Measurements from ENCODE around the gene MTMR11. TPM values are rescaled to one million over a fixed set of nuclear protein-coding genes. Genes with fewer than 3 reads are reported as not detected.

Gene MTMR11
- 13.1 TPM for polyA plus RNA-seq (2013, experiment 1 of 2)
- polyA plus RNA-seq (2013, experiment 2 of 2), result 12.6 TPM

- Histone ChIP-seq H3K27ac (ENCODE audit: low read depth, low read length, severe bottlenecking) (no peak within 1 kb of the TSS), H3K36me3 (ENCODE audit: control insufficient read depth, insufficient read depth, low read length) (no peaks in the 10 kb centered on the region), H3K4me3 (ENCODE audit: extremely low read depth, insufficient read depth, low read length, poor library complexity, severe bottlenecking) (peak within 1 kb of the TSS; percentile 43), H3K4me1 (ENCODE audit: control insufficient read depth, insufficient read depth, low read length, poor library complexity, severe bottlenecking) (peaks cover 43% of the 10 kb centered on the region), H3K9me3 (ENCODE audit: control insufficient read depth, low read length) (no peaks in the 10 kb centered on the region)
- WGBS, 2 experiments (ENCODE audit: insufficient coverage in 2 of 2), result 29 to 40% methylated on average over 5 to 6 of the region's 18 CpGs
Measured at GRCh38 chr1:149936170-149936991, at the start of gene MTMR11. Gene MTMR11 (minus strand): TSS chr1:149936879. CDS start chr1:149936647, 232 bp downstream.

- peaks cover 37% of the 10 kb centered on the region for H3K36me3 ChIP-seq (ENCODE audit: control insufficient read depth, insufficient read depth, low read length)
- H3K4me1 ChIP-seq (ENCODE audit: control insufficient read depth, insufficient read depth, low read length, poor library complexity, severe bottlenecking), result no peaks in the 10 kb centered on the region
- no peaks in the 10 kb centered on the region for H3K9me3 ChIP-seq (ENCODE audit: control insufficient read depth, low read length)
- H3K27ac ChIP-seq (ENCODE audit: low read depth, low read length, severe bottlenecking), result no peak overlapping the region
- no peak overlapping the region for H3K4me3 ChIP-seq (ENCODE audit: extremely low read depth, insufficient read depth, low read length, poor library complexity, severe bottlenecking)
- WGBS, 2 experiments (ENCODE audit: insufficient coverage in 2 of 2), result 100% methylated on average over 3 of the region's 3 CpGs
Measured at GRCh38 chr1:149979972-149980540, 43.4 kb upstream of the MTMR11 start.

GRCh38 chr1:149979245-149979971, 42.7 kb upstream of the MTMR11 start:
- Histone ChIP-seq H3K4me3 (ENCODE audit: extremely low read depth, insufficient read depth, low read length, poor library complexity, severe bottlenecking) (no peak overlapping the region), H3K9me3 (ENCODE audit: control insufficient read depth, low read length) (no peaks in the 10 kb centered on the region), H3K4me1 (ENCODE audit: control insufficient read depth, insufficient read depth, low read length, poor library complexity, severe bottlenecking) (no peaks in the 10 kb centered on the region), H3K27ac (ENCODE audit: low read depth, low read length, severe bottlenecking) (no peak overlapping the region), H3K36me3 (ENCODE audit: control insufficient read depth, insufficient read depth, low read length) (peaks cover 39% of the 10 kb centered on the region)
- WGBS, 2 experiments (ENCODE audit: insufficient coverage in 2 of 2), result 100% methylated on average over 1 of the region's 2 CpGs

- WGBS, 2 experiments (ENCODE audit: insufficient coverage in 2 of 2), result 100% methylated on average over 1 of the region's 1 CpG
- H3K27ac ChIP-seq (ENCODE audit: low read depth, low read length, severe bottlenecking), result no peak overlapping the region
- no peak overlapping the region for H3K4me3 ChIP-seq (ENCODE audit: extremely low read depth, insufficient read depth, low read length, poor library complexity, severe bottlenecking)
- no peaks in the 10 kb centered on the region for H3K4me1 ChIP-seq (ENCODE audit: control insufficient read depth, insufficient read depth, low read length, poor library complexity, severe bottlenecking)
- peaks cover 43% of the 10 kb centered on the region for H3K36me3 ChIP-seq (ENCODE audit: control insufficient read depth, insufficient read depth, low read length)
- H3K9me3 ChIP-seq (ENCODE audit: control insufficient read depth, low read length), result no peaks in the 10 kb centered on the region
Measured at GRCh38 chr1:149978547-149979023, 41.9 kb upstream of the MTMR11 start.

GRCh38 chr1:149977345-149977744, 40.7 kb upstream of the MTMR11 start:
- H3K9me3 ChIP-seq (ENCODE audit: control insufficient read depth, low read length), result no peaks in the 10 kb centered on the region
- H3K4me1 ChIP-seq (ENCODE audit: control insufficient read depth, insufficient read depth, low read length, poor library complexity, severe bottlenecking), result no peaks in the 10 kb centered on the region
- peaks cover 54% of the 10 kb centered on the region for H3K36me3 ChIP-seq (ENCODE audit: control insufficient read depth, insufficient read depth, low read length)
- no peak overlapping the region for H3K27ac ChIP-seq (ENCODE audit: low read depth, low read length, severe bottlenecking)
- WGBS, 2 experiments (ENCODE audit: insufficient coverage in 2 of 2), result 90 to 100% methylated on average over 2 to 3 of the region's 3 CpGs
- no peak overlapping the region for H3K4me3 ChIP-seq (ENCODE audit: extremely low read depth, insufficient read depth, low read length, poor library complexity, severe bottlenecking)

- Histone ChIP-seq H3K4me3 (ENCODE audit: extremely low read depth, insufficient read depth, low read length, poor library complexity, severe bottlenecking) (no peak overlapping the region), H3K36me3 (ENCODE audit: control insufficient read depth, insufficient read depth, low read length) (peaks cover 79% of the 10 kb centered on the region), H3K4me1 (ENCODE audit: control insufficient read depth, insufficient read depth, low read length, poor library complexity, severe bottlenecking) (no peaks in the 10 kb centered on the region), H3K27ac (ENCODE audit: low read depth, low read length, severe bottlenecking) (no peak overlapping the region), H3K9me3 (ENCODE audit: control insufficient read depth, low read length) (no peaks in the 10 kb centered on the region)
- WGBS, 2 experiments (ENCODE audit: insufficient coverage in 2 of 2), result 100% methylated on average over 2 of the region's 2 CpGs
Measured at GRCh38 chr1:149972547-149972946, 35.9 kb upstream of the MTMR11 start.

GRCh38 chr1:149967646-149968045, 31.0 kb upstream of the MTMR11 start:
- Histone ChIP-seq H3K4me1 (ENCODE audit: control insufficient read depth, insufficient read depth, low read length, poor library complexity, severe bottlenecking) (no peaks in the 10 kb centered on the region), H3K9me3 (ENCODE audit: control insufficient read depth, low read length) (no peaks in the 10 kb centered on the region), H3K27ac (ENCODE audit: low read depth, low read length, severe bottlenecking) (no peak overlapping the region), H3K4me3 (ENCODE audit: extremely low read depth, insufficient read depth, low read length, poor library complexity, severe bottlenecking) (no peak overlapping the region), H3K36me3 (ENCODE audit: control insufficient read depth, insufficient read depth, low read length) (peaks cover 79% of the 10 kb centered on the region)

- H3K27ac ChIP-seq (ENCODE audit: low read depth, low read length, severe bottlenecking), result no peak overlapping the region
- H3K4me3 ChIP-seq (ENCODE audit: extremely low read depth, insufficient read depth, low read length, poor library complexity, severe bottlenecking), result no peak overlapping the region
- H3K4me1 ChIP-seq (ENCODE audit: control insufficient read depth, insufficient read depth, low read length, poor library complexity, severe bottlenecking), result no peaks in the 10 kb centered on the region
- peaks cover 79% of the 10 kb centered on the region for H3K36me3 ChIP-seq (ENCODE audit: control insufficient read depth, insufficient read depth, low read length)
- WGBS, 2 experiments (ENCODE audit: insufficient coverage in 2 of 2), result 100% methylated on average over 1 of the region's 3 CpGs; no CpG with 5 or more reads in 1 of the 2 experiments
- no peaks in the 10 kb centered on the region for H3K9me3 ChIP-seq (ENCODE audit: control insufficient read depth, low read length)
Measured at GRCh38 chr1:149967041-149967440, 30.4 kb upstream of the MTMR11 start.

GRCh38 chr1:149966405-149966804, 29.7 kb upstream of the MTMR11 start:
- Histone ChIP-seq H3K4me1 (ENCODE audit: control insufficient read depth, insufficient read depth, low read length, poor library complexity, severe bottlenecking) (no peaks in the 10 kb centered on the region), H3K4me3 (ENCODE audit: extremely low read depth, insufficient read depth, low read length, poor library complexity, severe bottlenecking) (no peak overlapping the region), H3K36me3 (ENCODE audit: control insufficient read depth, insufficient read depth, low read length) (peaks cover 76% of the 10 kb centered on the region), H3K9me3 (ENCODE audit: control insufficient read depth, low read length) (no peaks in the 10 kb centered on the region), H3K27ac (ENCODE audit: low read depth, low read length, severe bottlenecking) (no peak overlapping the region)
- no CpG with 5 or more reads among the region's 1 CpG for WGBS, 2 experiments (ENCODE audit: insufficient coverage in 2 of 2)

GRCh38 chr1:149965440-149965839, 28.8 kb upstream of the MTMR11 start:
- no peak overlapping the region for H3K4me3 ChIP-seq (ENCODE audit: extremely low read depth, insufficient read depth, low read length, poor library complexity, severe bottlenecking)
- WGBS, 2 experiments (ENCODE audit: insufficient coverage in 2 of 2), result 100% methylated on average over 2 to 3 of the region's 3 CpGs
- no peaks in the 10 kb centered on the region for H3K9me3 ChIP-seq (ENCODE audit: control insufficient read depth, low read length)
- H3K27ac ChIP-seq (ENCODE audit: low read depth, low read length, severe bottlenecking), result no peak overlapping the region
- H3K4me1 ChIP-seq (ENCODE audit: control insufficient read depth, insufficient read depth, low read length, poor library complexity, severe bottlenecking), result no peaks in the 10 kb centered on the region
- peaks cover 78% of the 10 kb centered on the region for H3K36me3 ChIP-seq (ENCODE audit: control insufficient read depth, insufficient read depth, low read length)
